GM12864 (cell line): ENCODE results near the gene OR4D6.
"Not testable (repeated sequence)": the region's sequence is repeated elsewhere in the genome, so short reads cannot be mapped to it uniquely, and the experiment has no call there.

ENCODE experiments used
- DNase-seq: peaks from one replicate; pipeline ENCODE4 v3.0.0-alpha.2; 2011; ENCODE audit warnings: low read depth
- H3K4me3 ChIP-seq: 2 replicates; pipeline ENCODE4 v1.5.1; 2011; ENCODE audit warnings: mild to moderate bottlenecking, low read depth, low read length, control low read depth
- CTCF ChIP-seq: IDR thresholded peaks from 2 replicates; pipeline ENCODE4 v1.5.1; 2011; ENCODE audit warnings: low read depth, mild to moderate bottlenecking, moderate library complexity, low read length, control low read depth, inconsistent platforms; ENCODE audit errors: missing control alignments

Gene OR4D6

GRCh38 chr11:59425131-59425530 lies 31.6 kb upstream of the OR4D6 start:
- H3K4me3 ChIP-seq: no peak overlapping the region
- DNase-seq: no peak
- TF ChIP-seq CTCF: no peak

- no peak within 1 kb of the TSS for H3K4me3 ChIP-seq
- TF ChIP-seq CTCF: no peak
- no peak for DNase-seq
Observed at GRCh38 chr11:59426361-59427067, 30.2 kb upstream of the OR4D6 start, which contains the start of gene OR5A2. TSS of gene OR5A2 (minus strand) at chr11:59426413. CDS start at chr11:59422953, 3,460 bp downstream.

GRCh38 chr11:59427068-59427382 lies 29.7 kb upstream of the OR4D6 start:
- no peak overlapping the region for H3K4me3 ChIP-seq
- TF ChIP-seq CTCF: no peak
- no peak for DNase-seq

GRCh38 chr11:59429924-59430516 lies 26.7 kb upstream of the OR4D6 start:
- no peak overlapping the region for H3K4me3 ChIP-seq
- peak; percentile 35 for DNase-seq
- peak; percentile 73 for TF ChIP-seq CTCF

GRCh38 chr11:59436169-59436568 lies 20.6 kb upstream of the OR4D6 start, which contains the start of gene OR5A1:
TSS of gene OR5A1 (plus strand) at chr11:59436469. CDS start at chr11:59443169, 6,700 bp downstream.
- no peak for DNase-seq
- H3K4me3 ChIP-seq: no peak within 1 kb of the TSS
- no peak for TF ChIP-seq CTCF

GRCh38 chr11:59437770-59438169 lies 19.0 kb upstream of the OR4D6 start:
- TF ChIP-seq CTCF: no peak
- DNase-seq: no peak
- H3K4me3 ChIP-seq: no peak overlapping the region

GRCh38 chr11:59445624-59446023 lies 11.1 kb upstream of the OR4D6 start:
- H3K4me3 ChIP-seq, DNase-seq: not testable (repeated sequence)
